Gastrocnemius medialis (tissue), 4 donors: Measurements from ENCODE around the gene NT5C3B. TPM values are rescaled to one million over a fixed set of nuclear protein-coding genes. Genes with fewer than 3 reads are reported as not detected.
"Not testable (repeated sequence)": the region's sequence is repeated elsewhere in the genome, so short reads cannot be mapped to it uniquely, and the experiment has no call there.

Source experiments
- ATAC-seq, 2 donors: fragments of 150-250 bp; one replicate each; pipeline ENCODE4 v1.9.1; 2016
- DNase-seq, 2 donors: peaks; one replicate each; pipeline ENCODE4 v3.0.0-alpha.2; 2019
- H3K27ac ChIP-seq, 4 donors: fragments of 200-600 bp; sonication (generic); 1 replicate in 1 of 4; 2 replicates in 3 of 4; pipeline ENCODE4 v1.5.1; 2016 to 2018; ENCODE audit warnings: mild to moderate bottlenecking in 2 of 4, moderate library complexity in 1 of 4
- H3K27me3 ChIP-seq, 3 donors: fragments of 200-600 bp; sonication (generic) in 2 of 3; 1 replicate in 1 of 3; 2 replicates in 2 of 3; pipeline versions ENCODE4 v1.5.1 to v1.6.0; 2016 to 2019; ENCODE audit warnings: mild to moderate bottlenecking in 1 of 3, moderate library complexity in 1 of 3
- H3K36me3 ChIP-seq, 2 donors: fragments of 200-600 bp; sonication (generic) in 1 of 2; one replicate each; pipeline ENCODE4 v1.5.1; 2017 to 2018
- H3K4me1 ChIP-seq, 2 donors: fragments of 200-600 bp; sonication (generic) in 1 of 2; one replicate each; pipeline ENCODE4 v1.5.1; 2016 to 2017; ENCODE audit warnings: mild to moderate bottlenecking in 2 of 2
- H3K4me3 ChIP-seq, 4 donors: fragments of 200-600 bp; sonication (generic) in 3 of 4; 1 replicate in 1 of 4; 2 replicates in 3 of 4; pipeline ENCODE4 v1.5.1; 2016 to 2019; ENCODE audit warnings: mild to moderate bottlenecking in 2 of 4
- H3K9me3 ChIP-seq, 3 donors: fragments of 200-600 bp; sonication (generic) in 2 of 3; 1 replicate in 1 of 3; 2 replicates in 2 of 3; pipeline ENCODE4 v1.5.1; 2016 to 2019
- POLR2A ChIP-seq, 2 donors: fragments of 450-650 bp; IDR thresholded peaks; one replicate each; pipeline ENCODE4 v1.6.1; 2017; ENCODE audit warnings: antibody characterized with exemption in 2 of 2, mild to moderate bottlenecking in 2 of 2, moderate library complexity in 2 of 2
- in situ Hi-C, 4 donors: fragments of 200-750 bp; cut with MboI; loops; one replicate each; pipeline versions ENCODE4 v1.15.0 to v1.8.0; 2017; ENCODE audit warnings: low sequenced_read_pairs in 4 of 4
- intact Hi-C: fragments of 100-400 bp; cut with DNase I; formaldehyde crosslinking; loops from one replicate; pipeline ENCODE4 v1.15.1; 2023; ENCODE audit warnings: low total_unique reads
- total RNA-seq, 4 donors: library from RNA; depleted of rRNA; stranded (reverse); fragments of >200 nt; gene quantifications; one replicate each; pipeline versions ENCODE4 v1.1.0 to v1.2.3, GENCODE V29; 2016
- TF ChIP-seq, protein P1 (sequence below), 5 experiments: fragments of 450-650 bp in 3 of 5; fragments of 200-600 bp in 2 of 5; sonication (generic) in 2 of 5; IDR thresholded peaks in 4 of 5; conservative IDR thresholded peaks in 1 of 5; 1 replicate in 4 of 5; 2 replicates in 1 of 5; pipeline ENCODE4 v1.5.1; 2016 to 2019; ENCODE audit warnings: antibody characterized with exemption in 5 of 5, mild to moderate bottlenecking in 3 of 5, moderate library complexity in 3 of 5

The NT5C3B gene
- total RNA-seq, 4 donors from 2014 or later, result 13.8 to 27.6 (median 23.1) TPM

- in situ Hi-C loops, result no loop called here
- Histone ChIP-seq H3K27ac (peak within 1 kb of the TSS in 1 of 4 donors; percentile 68), H3K4me3 (peak within 1 kb of the TSS; percentile 81 to 94 (median 90))
Observed at GRCh38 chr17:41837761-41838538, 1.9 kb upstream of the NT5C3B start, which contains the start of gene KLHL10. Gene KLHL10, plus strand, starts transcription at chr17:41837825. Its CDS starts 108 bp downstream, at chr17:41837933.

GRCh38 chr17:41836550-41837196, 641 bp upstream of the NT5C3B start:
- Histone ChIP-seq H3K36me3 (peaks cover 0 to 7% of the 10 kb centered on the region in 2 donors), H3K27me3 (no peaks in the 10 kb centered on the region), H3K9me3 (no peaks in the 10 kb centered on the region), H3K4me1 (peaks cover 0 to 10% of the 10 kb centered on the region in 2 donors), H3K27ac (peak overlapping the region; percentile 68 to 81 (median 70)), H3K4me3 (peak overlapping the region; percentile 81 to 94 (median 90))
- DNase-seq (no peak), ATAC-seq (no peak)
- TF ChIP-seq POLR2A (IDR thresholded peaks at IDR 0.05), result no peak
- TF ChIP-seq, protein P1, sequence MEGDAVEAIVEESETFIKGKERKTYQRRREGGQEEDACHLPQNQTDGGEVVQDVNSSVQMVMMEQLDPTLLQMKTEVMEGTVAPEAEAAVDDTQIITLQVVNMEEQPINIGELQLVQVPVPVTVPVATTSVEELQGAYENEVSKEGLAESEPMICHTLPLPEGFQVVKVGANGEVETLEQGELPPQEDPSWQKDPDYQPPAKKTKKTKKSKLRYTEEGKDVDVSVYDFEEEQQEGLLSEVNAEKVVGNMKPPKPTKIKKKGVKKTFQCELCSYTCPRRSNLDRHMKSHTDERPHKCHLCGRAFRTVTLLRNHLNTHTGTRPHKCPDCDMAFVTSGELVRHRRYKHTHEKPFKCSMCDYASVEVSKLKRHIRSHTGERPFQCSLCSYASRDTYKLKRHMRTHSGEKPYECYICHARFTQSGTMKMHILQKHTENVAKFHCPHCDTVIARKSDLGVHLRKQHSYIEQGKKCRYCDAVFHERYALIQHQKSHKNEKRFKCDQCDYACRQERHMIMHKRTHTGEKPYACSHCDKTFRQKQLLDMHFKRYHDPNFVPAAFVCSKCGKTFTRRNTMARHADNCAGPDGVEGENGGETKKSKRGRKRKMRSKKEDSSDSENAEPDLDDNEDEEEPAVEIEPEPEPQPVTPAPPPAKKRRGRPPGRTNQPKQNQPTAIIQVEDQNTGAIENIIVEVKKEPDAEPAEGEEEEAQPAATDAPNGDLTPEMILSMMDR (IDR thresholded peaks at IDR 0.05 in 4 of 5, conservative IDR thresholded peaks at IDR 0.05 in 1 of 5), result no peak
- in situ Hi-C loops, result no loop called here
- intact Hi-C loops, result loop anchor here (2.0 kb wide), 1 partner anchor 28 kb away; the partner anchor contains the start of gene KLHL11

More at GRCh38 chr17:41837761-41838538, 1.9 kb upstream of the NT5C3B start, which contains the start of gene KLHL10:
- Histone ChIP-seq H3K27me3 (no peaks in the 10 kb centered on the region), H3K4me1 (peaks cover 0 to 10% of the 10 kb centered on the region in 2 donors), H3K36me3 (no peaks in the 10 kb centered on the region), H3K9me3 (no peaks in the 10 kb centered on the region)
- intact Hi-C loops, result loop anchor here (2.0 kb wide), 1 partner anchor 27 kb away; the partner anchor contains the start of gene KLHL11
- TF ChIP-seq, protein P1 (IDR thresholded peaks at IDR 0.05 in 4 of 5, conservative IDR thresholded peaks at IDR 0.05 in 1 of 5), result no peak
- no peak for TF ChIP-seq POLR2A (IDR thresholded peaks at IDR 0.05)
- no peak for DNase-seq
- no peak for ATAC-seq

- intact Hi-C loops (no loop called here), in situ Hi-C loops (no loop called here)
- Histone ChIP-seq H3K4me3 (peak overlapping the region; percentile 81 to 94 (median 90)), H3K36me3 (peaks cover 0 to 11% of the 10 kb centered on the region in 2 donors), H3K9me3 (no peaks in the 10 kb centered on the region), H3K4me1 (peaks cover 0 to 10% of the 10 kb centered on the region in 2 donors), H3K27me3 (no peaks in the 10 kb centered on the region), H3K27ac (peak overlapping the region; percentile 68 to 81 (median 70))
- peak; percentile 44 to 55 for ATAC-seq
- no peak for TF ChIP-seq POLR2A (IDR thresholded peaks at IDR 0.05)
- TF ChIP-seq, protein P1 (IDR thresholded peaks at IDR 0.05 in 4 of 5, conservative IDR thresholded peaks at IDR 0.05 in 1 of 5), result no peak
- no peak for DNase-seq
Observed at GRCh38 chr17:41835214-41835799, 725 bp downstream of the NT5C3B start.

- not testable (repeated sequence) for H3K4me3 ChIP-seq
Observed at GRCh38 chr17:41829961-41830360, 6.1 kb downstream of the NT5C3B start.

More at GRCh38 chr17:41829961-41830360, 6.1 kb downstream of the NT5C3B start:
- ATAC-seq, H3K27ac ChIP-seq, intact Hi-C loops, DNase-seq, H3K4me1 ChIP-seq, in situ Hi-C loops, H3K27me3 ChIP-seq, H3K9me3 ChIP-seq: not testable (repeated sequence)
- H3K36me3 ChIP-seq, result peaks cover 0 to 44% of the 10 kb centered on the region in 2 donors
